Esophagus squamous epithelium (tissue), 5 donors: ENCODE data around the gene CD38. TPM values are rescaled to one million over a fixed set of nuclear protein-coding genes. Genes with fewer than 3 reads are reported as not detected.

Source experiments
- DNase-seq: peaks from one replicate; lab custom pipeline; 2025; lab: John Stamatoyannopoulos, UW
- H3K27ac ChIP-seq, 4 donors: fragments of 200-600 bp; sonication (generic); one replicate each; pipeline ENCODE4 v1.5.1; 2016 to 2019; ENCODE audit warnings: mild to moderate bottlenecking in 1 of 4
- H3K27me3 ChIP-seq, 4 donors: fragments of 200-600 bp; sonication (generic); 1 replicate in 3 of 4; 2 replicates in 1 of 4; pipeline versions ENCODE4 v1.5.1 to v1.6.0; 2017 to 2021; ENCODE audit warnings: antibody characterized with exemption in 1 of 4
- H3K36me3 ChIP-seq, 3 donors: fragments of 200-600 bp; sonication (generic); one replicate each; pipeline ENCODE4 v1.5.1; 2016 to 2019
- H3K4me1 ChIP-seq, 3 donors: fragments of 200-600 bp; sonication (generic); one replicate each; pipeline ENCODE4 v1.5.1; 2017 to 2019
- H3K4me3 ChIP-seq, 4 donors: fragments of 200-600 bp; sonication (generic); 1 replicate in 3 of 4; 2 replicates in 1 of 4; pipeline ENCODE4 v1.5.1; 2016 to 2019; ENCODE audit warnings: mild to moderate bottlenecking in 2 of 4, moderate library complexity in 1 of 4
- H3K9me3 ChIP-seq, 3 donors: fragments of 200-600 bp; sonication (generic); one replicate each; pipeline ENCODE4 v1.5.1; 2016 to 2019
- POLR2A ChIP-seq, 4 donors: fragments of 450-650 bp; IDR thresholded peaks; one replicate each; pipeline ENCODE4 v1.6.1; 2017; ENCODE audit warnings: antibody characterized with exemption in 4 of 4, mild to moderate bottlenecking in 4 of 4, moderate library complexity in 3 of 4
- WGBS, 2 donors: methylation state at CpG; one replicate each; pipeline ENCODE4 v1.1.5; 2018; 5-methylcytosine and 5-hydroxymethylcytosine counted together
- intact Hi-C: fragments of 100-400 bp; cut with DNase I; formaldehyde crosslinking; loops from one replicate; pipeline ENCODE4 v1.15.0; 2022
- total RNA-seq, 4 donors: library from RNA; depleted of rRNA; stranded (reverse); fragments of >200 nt; gene quantifications; one replicate each; pipeline ENCODE4 v1.1.0, GENCODE V29; 2016
- TF ChIP-seq, protein P1 (sequence below), 6 experiments: fragments of 450-650 bp in 4 of 6; fragments of 200-600 bp in 2 of 6; sonication (generic) in 2 of 6; IDR thresholded peaks; one replicate each; pipeline ENCODE4 v1.5.1; 2016 to 2019; ENCODE audit warnings: antibody characterized with exemption in 6 of 6, mild to moderate bottlenecking in 4 of 6, moderate library complexity in 4 of 6
- donor health status: DM: yes; HTN: yes; CAD: no.

Gene CD38
- total RNA-seq, 4 donors from 2014 or later, result 1.1 to 2.5 (median 1.9) TPM

DNA sequence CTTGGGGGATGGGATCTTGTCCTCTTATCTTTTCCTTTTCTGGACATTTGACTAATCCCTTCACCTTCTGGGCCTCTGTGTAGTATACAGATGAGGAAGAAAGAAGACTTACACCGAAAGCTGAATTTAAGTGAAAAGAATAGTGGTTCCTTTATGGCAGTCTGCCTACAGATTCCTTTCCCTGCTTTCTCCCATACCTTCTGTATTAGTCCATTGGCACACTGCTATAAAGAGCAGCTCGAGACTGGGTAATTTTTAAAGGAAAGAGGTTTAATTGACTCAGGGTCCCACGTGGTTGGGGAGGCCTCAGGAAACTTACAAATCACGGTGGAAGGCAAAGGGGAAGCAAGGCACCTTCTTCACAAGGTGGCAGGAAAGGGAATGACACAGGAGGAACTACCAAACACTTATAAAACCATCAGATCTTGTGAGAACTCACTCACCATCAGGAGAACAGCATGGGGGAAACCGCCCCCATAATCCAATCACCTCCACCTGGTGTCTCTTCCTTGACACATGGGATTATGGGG, 34.0 kb upstream of the CD38 start:
- Histone ChIP-seq H3K36me3 (no peaks in the 10 kb centered on the region), H3K27ac (no peak overlapping the region), H3K9me3 (peaks cover 0 to 12% (median 0%) of the 10 kb centered on the region in 3 donors), H3K4me3 (no peak overlapping the region), H3K27me3 (no peaks in the 10 kb centered on the region), H3K4me1 (no peaks in the 10 kb centered on the region)
- no peak for TF ChIP-seq POLR2A (IDR thresholded peaks at IDR 0.05)
- TF ChIP-seq, protein P1, sequence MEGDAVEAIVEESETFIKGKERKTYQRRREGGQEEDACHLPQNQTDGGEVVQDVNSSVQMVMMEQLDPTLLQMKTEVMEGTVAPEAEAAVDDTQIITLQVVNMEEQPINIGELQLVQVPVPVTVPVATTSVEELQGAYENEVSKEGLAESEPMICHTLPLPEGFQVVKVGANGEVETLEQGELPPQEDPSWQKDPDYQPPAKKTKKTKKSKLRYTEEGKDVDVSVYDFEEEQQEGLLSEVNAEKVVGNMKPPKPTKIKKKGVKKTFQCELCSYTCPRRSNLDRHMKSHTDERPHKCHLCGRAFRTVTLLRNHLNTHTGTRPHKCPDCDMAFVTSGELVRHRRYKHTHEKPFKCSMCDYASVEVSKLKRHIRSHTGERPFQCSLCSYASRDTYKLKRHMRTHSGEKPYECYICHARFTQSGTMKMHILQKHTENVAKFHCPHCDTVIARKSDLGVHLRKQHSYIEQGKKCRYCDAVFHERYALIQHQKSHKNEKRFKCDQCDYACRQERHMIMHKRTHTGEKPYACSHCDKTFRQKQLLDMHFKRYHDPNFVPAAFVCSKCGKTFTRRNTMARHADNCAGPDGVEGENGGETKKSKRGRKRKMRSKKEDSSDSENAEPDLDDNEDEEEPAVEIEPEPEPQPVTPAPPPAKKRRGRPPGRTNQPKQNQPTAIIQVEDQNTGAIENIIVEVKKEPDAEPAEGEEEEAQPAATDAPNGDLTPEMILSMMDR (IDR thresholded peaks at IDR 0.05), result no peak
- intact Hi-C loops, result no loop called here
- 45 to 50% methylated on average over 5 of the region's 5 CpGs for WGBS, 2 donors
- no peak for DNase-seq

DNA sequence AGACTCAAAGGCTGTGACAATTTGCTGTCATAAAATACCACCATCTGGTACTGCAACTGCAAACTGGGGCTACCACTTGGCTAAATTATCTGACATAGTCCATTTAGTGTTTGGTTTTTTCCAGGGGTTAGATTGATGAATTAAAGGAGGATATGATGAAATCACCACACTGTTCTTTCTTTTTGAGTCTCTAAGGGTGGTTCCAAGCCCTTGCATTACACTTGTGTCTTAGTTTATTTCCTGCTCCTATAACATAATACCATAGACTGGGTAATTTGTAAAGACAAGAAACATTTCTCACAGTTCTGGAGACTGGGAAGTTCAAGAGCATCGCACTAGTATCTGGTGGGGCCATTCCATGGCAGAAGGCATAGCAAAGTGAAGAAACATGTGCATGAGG, 32.0 kb upstream of the CD38 start:
- Histone ChIP-seq H3K36me3 (no peaks in the 10 kb centered on the region), H3K4me3 (no peak overlapping the region), H3K9me3 (peaks cover 0 to 12% (median 0%) of the 10 kb centered on the region in 3 donors), H3K27ac (no peak overlapping the region), H3K4me1 (no peaks in the 10 kb centered on the region), H3K27me3 (no peaks in the 10 kb centered on the region)
- WGBS, 2 donors, result 71 to 88% methylated on average over 1 of the region's 1 CpG
- DNase-seq, result no peak
- intact Hi-C loops, result no loop called here
- TF ChIP-seq, protein P1 (IDR thresholded peaks at IDR 0.05), result no peak
- TF ChIP-seq POLR2A (IDR thresholded peaks at IDR 0.05), result no peak

DNA sequence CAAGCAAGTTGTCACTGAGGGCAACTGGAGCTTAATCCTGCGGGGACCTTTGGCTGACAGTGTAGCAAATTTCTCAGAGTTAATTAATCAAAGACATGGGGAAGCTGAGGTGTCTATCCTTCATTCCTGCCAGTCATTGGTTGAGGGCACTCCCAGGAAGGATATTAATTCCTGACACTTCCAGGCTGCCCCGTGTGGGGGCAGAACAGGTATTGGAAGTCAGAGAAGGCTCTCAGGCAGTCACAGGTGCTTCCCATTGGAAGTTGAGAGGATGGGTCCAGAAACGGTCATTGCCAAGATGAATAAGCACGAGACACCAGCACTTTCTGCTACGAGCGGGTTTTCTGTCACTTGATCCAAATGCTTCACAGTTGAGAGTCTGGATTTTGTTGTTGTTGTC, 29.1 kb upstream of the CD38 start:
- intact Hi-C loops, result no loop called here
- Histone ChIP-seq H3K27ac (no peak overlapping the region), H3K4me3 (no peak overlapping the region), H3K9me3 (no peaks in the 10 kb centered on the region), H3K36me3 (no peaks in the 10 kb centered on the region), H3K4me1 (no peaks in the 10 kb centered on the region), H3K27me3 (no peaks in the 10 kb centered on the region)
- 70 to 74% methylated on average over 6 of the region's 6 CpGs for WGBS, 2 donors
- no peak for TF ChIP-seq POLR2A (IDR thresholded peaks at IDR 0.05)
- TF ChIP-seq, protein P1 (IDR thresholded peaks at IDR 0.05), result no peak
- no peak for DNase-seq

DNA sequence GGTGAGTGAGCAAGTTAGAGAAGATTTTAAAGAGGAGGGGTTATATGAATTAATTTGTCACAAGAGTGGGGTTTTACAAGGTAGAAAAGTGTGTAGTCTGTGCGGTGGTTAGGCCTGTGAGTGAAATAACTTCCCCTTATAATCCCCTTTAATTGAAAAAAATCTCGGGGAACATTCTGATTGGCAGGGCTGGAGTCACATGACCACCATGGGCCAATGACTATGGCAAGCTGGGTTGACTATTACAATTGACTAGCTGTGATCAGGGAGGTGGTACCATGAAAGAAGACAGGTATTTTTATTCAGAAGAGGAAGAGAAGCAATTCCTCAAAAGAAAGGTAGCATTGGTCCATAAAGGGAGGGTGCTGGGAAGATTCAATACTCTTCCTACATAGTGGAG, 27.0 kb upstream of the CD38 start:
- no peaks in the 10 kb centered on the region for H3K27me3 ChIP-seq
- no peaks in the 10 kb centered on the region for H3K36me3 ChIP-seq
- H3K4me3 ChIP-seq, result no peak overlapping the region
- intact Hi-C loops, result no loop called here
- TF ChIP-seq POLR2A (IDR thresholded peaks at IDR 0.05), result no peak
- TF ChIP-seq, protein P1 (IDR thresholded peaks at IDR 0.05), result no peak
- no peak overlapping the region for H3K27ac ChIP-seq
- no peaks in the 10 kb centered on the region for H3K9me3 ChIP-seq
- no peaks in the 10 kb centered on the region for H3K4me1 ChIP-seq
- WGBS, 2 donors, result 89 to 100% methylated on average over 2 of the region's 2 CpGs
- DNase-seq, result no peak

DNA sequence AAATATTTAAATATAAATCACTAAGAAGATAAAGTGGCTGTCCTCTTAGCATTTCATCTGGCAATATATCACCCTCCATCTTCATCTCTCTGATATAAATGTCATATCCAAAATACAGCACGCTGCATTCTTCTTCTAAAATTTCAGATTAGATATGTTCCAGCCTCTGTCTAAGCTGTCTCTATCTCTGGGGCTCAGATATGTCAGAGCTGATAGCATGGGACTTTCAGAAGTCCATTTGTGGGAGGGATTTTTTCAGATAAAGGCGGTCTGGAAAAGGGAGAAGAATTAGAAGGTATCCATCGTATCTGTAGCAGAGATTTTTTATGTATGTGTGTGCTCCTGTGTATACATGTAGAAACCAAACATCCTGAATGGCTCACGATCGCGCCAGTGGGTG, 25.0 kb upstream of the CD38 start:
- no peaks in the 10 kb centered on the region for H3K36me3 ChIP-seq
- intact Hi-C loops, result no loop called here
- WGBS, 2 donors, result 81 to 91% methylated on average over 6 of the region's 6 CpGs
- DNase-seq, result no peak
- no peak for TF ChIP-seq POLR2A (IDR thresholded peaks at IDR 0.05)
- TF ChIP-seq, protein P1 (IDR thresholded peaks at IDR 0.05), result no peak
- H3K9me3 ChIP-seq, result no peaks in the 10 kb centered on the region
- H3K27me3 ChIP-seq, result no peaks in the 10 kb centered on the region
- no peak overlapping the region for H3K27ac ChIP-seq
- H3K4me1 ChIP-seq, result no peaks in the 10 kb centered on the region
- no peak overlapping the region for H3K4me3 ChIP-seq
